HG03432 (cell line): Measurements from ENCODE around the gene DPP6.
A peak's percentile ranks its signal among the peaks of the same experiment; 100 is the strongest.
"Not testable (repeated sequence)": the region's sequence is repeated elsewhere in the genome, so short reads cannot be mapped to it uniquely, and the experiment has no call there.

Source experiments
- ATAC-seq: cut with Tn5 transposase; IDR thresholded peaks from one replicate; pipeline ENCODE4 v1.9.1; 2021; ENCODE audit warnings: mild to moderate bottlenecking, moderate library complexity; ENCODE audit not compliant: unreplicated experiment

DPP6 gene

GRCh38 chr7:154915600-154915999 lies 863.4 kb downstream of the DPP6 start:
- no peak for ATAC-seq

GRCh38 chr7:154916381-154916780 lies 864.2 kb downstream of the DPP6 start:
- no peak for ATAC-seq

- no peak for ATAC-seq
Measured at GRCh38 chr7:154916856-154917807, 864.9 kb downstream of the DPP6 start.

- ATAC-seq: no peak
Measured at GRCh38 chr7:154917808-154918160, 865.6 kb downstream of the DPP6 start.

GRCh38 chr7:154918266-154918665 lies 866.1 kb downstream of the DPP6 start:
- ATAC-seq: no peak

- ATAC-seq: no peak
Measured at GRCh38 chr7:154918741-154919140, 866.5 kb downstream of the DPP6 start.

GRCh38 chr7:154919344-154920225 lies 867.4 kb downstream of the DPP6 start:
- ATAC-seq: no peak

- not testable (repeated sequence) for ATAC-seq
Measured at GRCh38 chr7:154922472-154922871, 870.3 kb downstream of the DPP6 start.

- ATAC-seq: peak; percentile 58
Measured at GRCh38 chr7:154927624-154928125, 875.5 kb downstream of the DPP6 start.

- peak; percentile 89 for ATAC-seq
Measured at GRCh38 chr7:154928136-154929005, 876.2 kb downstream of the DPP6 start.

- no peak for ATAC-seq
Measured at GRCh38 chr7:154929006-154929726, 877.0 kb downstream of the DPP6 start.

- ATAC-seq: no peak
Measured at GRCh38 chr7:154931906-154932305, 879.7 kb downstream of the DPP6 start.

GRCh38 chr7:154934353-154934952 lies 882.3 kb downstream of the DPP6 start:
- ATAC-seq: not testable (repeated sequence)

GRCh38 chr7:154937837-154938236 lies 885.6 kb downstream of the DPP6 start:
- no peak for ATAC-seq

- ATAC-seq: no peak
Measured at GRCh38 chr7:154942691-154943090, 890.5 kb downstream of the DPP6 start.
